HG03175 (cell line): ENCODE results near the gene FAM81B.

Source experiments
- ATAC-seq: cut with Tn5 transposase; IDR thresholded peaks from one replicate; pipeline ENCODE4 v1.9.1; 2021; ENCODE audit warnings: mild to moderate bottlenecking, moderate library complexity; ENCODE audit not compliant: unreplicated experiment

Gene FAM81B

DNA sequence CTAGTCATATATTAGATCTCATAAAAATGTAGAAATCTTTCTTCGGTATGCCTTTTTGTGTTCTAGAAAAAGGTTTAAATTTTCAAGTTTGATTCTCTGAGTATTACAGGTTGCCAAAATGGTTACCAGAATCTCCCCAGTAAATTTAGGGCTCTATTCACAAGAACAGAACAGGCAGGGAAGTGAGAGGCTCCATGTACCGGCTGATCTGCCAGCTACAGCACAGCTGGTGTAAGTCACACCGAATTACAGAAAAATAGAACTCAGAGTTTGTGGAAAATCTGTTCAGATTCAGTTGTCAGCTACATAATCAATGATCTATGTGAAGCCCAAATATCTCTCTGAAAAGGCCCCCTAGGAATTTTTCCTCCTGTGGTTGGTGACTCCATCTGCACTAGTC lies 10.5 kb downstream of the FAM81B start:
- no peak for ATAC-seq

DNA sequence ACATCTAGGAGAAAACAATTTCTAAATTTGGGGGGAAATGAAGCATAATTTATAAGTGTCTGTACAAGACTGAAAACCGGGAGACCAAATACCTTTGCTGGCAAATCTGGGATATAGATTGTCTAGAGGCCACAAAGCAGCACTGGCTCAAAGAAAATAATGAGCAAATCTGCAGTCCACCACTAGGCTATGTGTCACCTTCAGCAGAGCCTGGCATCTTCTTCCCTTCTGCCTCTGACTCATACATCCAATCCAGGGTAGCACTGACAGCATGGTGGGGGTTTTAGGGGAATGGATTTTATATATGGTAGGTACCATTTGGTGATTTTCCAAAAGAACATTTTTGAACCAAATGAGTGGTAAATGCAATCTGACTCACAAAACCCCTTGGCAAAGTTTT lies 12.8 kb downstream of the FAM81B start:
- no peak for ATAC-seq

DNA sequence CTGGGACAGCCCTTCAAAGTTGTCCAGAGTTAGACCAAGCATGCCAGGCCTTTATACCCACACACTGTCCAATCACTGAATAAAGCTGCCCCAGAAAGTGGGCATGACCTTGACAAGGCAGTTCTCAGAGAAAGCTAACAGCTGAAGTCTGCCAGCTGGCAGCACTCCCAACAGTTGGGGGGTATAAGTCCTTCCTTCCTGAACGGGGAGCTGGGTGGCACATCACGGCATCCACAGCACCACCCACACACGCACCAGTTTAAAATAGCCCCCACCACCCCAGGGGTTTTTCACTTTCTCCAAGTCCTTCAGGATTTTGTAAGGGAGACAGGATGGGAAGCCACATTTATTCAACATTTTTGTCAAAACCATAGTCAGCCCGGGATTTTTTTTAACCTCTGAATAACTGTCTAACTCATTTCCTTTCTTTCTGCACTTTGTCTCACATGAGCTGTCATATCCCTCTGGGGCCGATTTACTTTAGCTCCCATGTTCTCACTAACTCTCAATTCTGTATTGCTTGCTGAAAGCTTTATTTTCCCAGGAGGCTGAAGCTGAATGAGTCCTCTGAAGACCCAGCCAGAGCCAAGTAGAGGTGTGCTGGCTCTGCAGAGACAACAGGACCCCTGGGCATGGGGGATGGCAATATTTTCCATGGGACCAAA lies 15.4 kb downstream of the FAM81B start:
- no peak for ATAC-seq

DNA sequence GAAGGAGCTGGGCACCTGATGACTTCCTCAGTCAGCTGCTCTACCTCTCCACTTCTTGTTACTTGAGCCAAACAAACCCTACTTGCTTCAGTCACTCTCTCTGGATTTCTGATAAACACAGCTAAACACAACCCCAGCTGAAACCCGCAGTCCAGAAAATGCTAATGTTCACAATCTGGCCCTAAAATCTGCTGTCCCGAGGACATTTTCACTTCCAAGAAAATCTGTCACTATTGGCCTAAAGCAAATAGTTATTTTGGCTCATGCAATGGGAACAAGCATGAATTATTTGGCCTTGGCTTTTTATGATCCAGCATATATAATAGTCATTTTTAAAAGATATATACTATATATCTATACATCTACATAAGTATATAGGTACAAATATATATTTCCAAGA lies 19.1 kb downstream of the FAM81B start:
- ATAC-seq = no peak

DNA sequence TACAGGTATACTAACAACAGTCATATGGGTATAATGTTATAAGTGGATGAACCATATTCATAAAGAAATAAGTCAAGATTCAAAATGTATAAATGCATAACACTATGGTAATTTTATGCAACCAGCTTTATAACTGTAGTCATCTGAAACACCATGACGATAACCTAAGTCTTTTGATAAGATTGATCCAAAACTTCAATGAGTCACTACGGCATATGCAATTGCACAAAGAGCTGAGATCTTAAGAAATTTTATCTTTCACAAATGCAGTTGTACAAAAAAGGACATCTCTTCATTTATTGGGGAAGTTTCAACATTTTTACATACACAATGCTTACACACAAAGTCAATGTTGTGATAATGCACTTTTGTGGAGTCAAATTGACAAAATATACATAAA lies 20.3 kb downstream of the FAM81B start:
- no peak for ATAC-seq

DNA sequence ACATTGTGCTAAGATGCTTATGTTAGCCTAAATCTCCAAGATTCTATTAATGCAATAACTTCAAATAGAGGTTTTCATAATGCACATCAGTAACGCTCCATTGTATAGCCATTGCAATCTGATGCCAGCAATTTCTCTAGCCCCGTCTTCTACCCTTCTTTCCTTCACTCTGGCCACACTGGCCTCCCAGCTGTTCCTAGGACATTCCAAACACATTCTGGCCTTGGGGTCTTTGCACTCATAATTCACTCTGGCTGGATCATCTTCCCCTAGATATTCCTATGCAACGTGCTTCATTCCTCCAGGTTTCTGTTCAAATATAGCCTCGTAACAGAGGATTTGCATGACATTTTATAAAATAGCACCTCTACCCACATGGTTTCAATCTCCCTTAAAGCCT lies 23.3 kb downstream of the FAM81B start:
- no peak for ATAC-seq

DNA sequence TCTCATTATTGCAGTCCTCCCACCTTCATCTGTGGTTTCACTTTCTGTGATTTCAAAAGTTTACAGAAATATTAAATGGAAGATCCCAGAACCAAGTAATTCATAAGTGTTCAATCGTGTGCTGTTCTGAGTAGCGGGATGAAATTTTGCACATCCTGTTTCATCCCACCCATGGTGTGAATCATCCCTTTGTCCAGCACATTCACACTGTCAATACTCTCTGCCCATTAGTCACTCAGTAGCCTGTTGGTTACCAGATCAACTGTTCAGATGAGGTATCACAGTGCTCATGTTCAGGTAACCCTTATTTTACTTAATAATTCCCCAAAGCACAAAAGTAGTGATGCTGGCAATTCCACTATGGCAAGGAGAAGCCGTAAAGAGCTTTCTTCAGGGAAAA lies 26.8 kb downstream of the FAM81B start:
- ATAC-seq = no peak

DNA sequence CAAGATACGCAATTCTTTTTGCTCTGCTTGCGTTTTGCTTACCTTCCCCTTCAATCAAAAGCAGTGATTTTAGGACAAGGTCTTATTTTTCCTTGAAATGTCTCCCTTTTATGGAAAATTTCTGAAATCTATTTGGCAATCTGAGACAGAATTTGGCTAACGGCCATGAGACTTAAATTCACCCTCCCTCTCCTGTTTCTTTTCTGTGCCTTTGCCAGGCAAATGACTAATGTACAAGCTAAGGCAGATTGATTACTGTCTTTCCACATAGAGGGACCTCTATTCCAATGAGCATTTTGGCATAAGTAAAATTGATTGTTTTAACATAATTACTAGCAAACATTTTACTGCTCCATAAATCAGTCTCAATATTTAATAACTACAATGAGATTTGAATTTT lies 31.7 kb downstream of the FAM81B start:
- ATAC-seq = no peak

DNA sequence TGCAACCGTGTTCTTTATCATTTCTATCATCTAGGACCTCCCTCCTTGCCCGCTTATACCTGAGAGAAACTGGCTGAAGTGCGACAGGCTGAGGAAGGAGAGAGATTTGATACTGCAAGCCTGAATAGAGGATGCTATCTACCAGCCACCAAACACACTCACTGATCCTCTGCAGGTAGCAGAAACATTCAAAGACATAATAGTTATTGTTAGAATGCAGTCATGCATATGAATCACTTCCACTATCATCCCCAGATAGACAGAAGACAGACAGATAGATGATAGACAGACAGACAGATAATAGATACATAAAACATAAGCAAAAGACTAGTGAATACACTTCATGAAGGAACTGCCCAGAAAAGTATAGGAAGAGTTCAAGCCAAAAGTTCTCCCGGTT lies 32.9 kb downstream of the FAM81B start:
- ATAC-seq = peak; percentile 46

DNA sequence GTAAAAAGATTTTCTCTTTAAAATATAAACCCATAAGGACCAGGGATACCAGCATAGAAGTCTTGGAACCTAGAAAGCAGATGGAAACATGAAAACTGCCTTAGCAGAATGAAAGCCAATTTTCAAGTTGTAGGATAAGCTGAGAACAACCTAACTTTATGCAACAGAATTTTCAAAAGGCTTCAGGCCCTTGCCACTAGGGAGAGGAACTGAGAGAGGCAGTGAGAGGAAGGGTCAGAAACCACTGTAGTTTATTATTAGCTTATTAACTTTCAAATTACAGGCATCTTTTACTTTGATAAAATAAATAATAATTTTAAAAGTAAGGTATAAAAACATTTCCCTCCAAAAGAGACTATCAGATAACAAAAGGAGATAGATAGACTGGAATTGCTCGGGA lies 33.4 kb downstream of the FAM81B start:
- peak; percentile 78 for ATAC-seq

DNA sequence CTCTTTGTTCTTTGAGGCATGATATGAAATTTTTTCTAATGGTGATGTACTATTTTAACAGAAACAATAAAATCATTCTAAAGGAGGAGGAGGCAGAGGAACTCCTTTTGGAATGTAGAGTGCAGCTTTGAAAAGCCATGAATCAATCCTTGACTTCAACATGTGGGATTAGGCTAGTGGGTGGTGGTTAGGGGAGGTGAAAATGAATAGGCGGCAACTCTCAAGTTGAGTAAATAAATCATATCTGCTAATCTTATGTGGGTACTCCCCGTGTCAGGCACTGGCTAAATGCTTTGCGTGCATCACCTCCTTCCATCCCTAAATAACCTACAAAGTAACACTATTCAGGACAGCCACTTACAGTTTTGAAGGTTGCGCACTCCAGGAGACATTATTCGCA lies 35.1 kb downstream of the FAM81B start:
- ATAC-seq = no peak

DNA sequence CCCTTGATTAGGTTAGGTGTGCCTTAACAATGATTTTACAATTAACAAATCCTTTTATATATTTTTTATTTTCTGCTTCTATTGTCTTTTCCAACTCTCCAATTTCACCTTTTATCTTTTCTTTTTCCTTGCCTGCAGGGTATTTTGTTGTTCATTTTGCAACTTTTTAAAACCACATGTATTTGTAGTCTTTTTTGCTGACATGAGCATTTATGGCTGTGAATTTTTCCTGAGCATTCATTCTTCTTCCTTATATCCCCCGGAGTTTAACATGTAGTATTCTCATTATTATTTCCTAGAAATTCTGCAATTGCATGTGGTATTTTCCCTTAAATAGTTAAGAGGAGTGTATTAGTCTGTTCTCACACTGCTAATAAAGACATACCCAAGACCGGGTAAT lies 41.6 kb downstream of the FAM81B start:
- no peak for ATAC-seq

DNA sequence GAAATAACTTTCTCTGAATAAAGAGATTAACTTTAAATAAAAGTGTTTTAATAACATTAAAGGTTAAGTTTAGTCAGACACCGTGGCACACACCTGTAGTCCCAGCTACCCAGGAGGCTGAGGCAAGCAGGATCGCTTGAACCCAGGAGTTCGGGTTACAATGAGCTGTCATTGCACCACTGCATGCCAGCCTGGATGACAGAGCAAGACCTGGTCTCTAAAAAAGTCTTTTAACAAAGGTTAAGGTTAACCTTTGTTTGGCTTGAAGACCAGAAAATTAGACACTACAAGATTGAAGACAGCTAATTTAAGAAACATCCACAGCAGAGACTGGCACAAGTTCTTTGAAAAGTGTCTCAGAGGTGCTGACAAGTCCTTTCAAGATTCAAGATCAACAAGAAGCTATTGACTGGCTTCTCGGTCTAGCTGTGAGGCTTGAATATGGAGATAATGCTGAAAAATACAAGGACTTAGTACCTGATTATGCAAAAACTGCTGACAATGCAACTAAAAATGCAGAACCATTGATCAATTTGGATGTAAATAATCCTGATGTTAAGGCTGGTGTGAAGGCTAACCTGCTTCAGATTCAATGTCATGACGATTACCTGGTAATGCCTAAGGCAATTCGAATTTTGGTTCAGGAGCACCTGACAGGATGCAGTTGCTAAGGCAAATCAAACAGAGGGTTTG lies 48.8 kb downstream of the FAM81B start:
- no peak for ATAC-seq

DNA sequence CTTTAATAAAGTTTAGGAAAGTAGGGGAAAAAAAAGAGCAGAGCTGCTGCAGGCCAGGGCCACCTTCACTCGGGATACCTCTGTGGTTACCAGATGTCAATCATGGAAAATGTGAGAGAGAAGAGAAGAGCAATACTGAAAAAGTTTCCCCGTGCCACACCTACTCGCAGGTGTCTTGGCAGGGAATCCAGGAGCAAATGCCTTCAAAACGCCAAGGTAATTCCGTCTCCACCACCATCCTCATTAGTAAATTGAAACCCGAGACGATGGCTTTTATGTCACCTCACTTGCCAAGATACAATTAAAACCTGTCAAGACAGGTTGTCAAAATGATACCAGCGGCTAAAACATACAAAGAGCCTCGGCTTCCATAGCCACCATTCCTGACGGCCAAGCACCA lies 49.7 kb downstream of the FAM81B start:
- no peak for ATAC-seq

DNA sequence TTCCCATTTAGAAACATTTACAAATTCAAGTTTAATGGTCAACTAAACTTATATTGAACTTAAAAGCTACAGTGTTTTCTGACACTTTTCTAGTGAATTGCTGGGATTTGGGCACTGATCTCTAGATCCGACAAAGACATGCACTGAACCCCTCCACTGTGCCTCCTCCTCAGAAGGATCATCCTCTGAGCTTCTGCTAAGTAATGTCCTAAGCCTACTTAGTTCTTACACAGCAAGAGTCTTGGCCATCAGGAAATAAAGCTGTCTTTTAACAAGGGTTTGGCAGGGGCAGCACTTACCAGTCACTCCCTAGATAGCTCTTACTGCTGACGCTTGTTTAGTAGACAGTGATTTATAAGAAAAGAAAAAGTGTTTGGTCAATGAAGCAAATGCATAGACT lies 50.5 kb downstream of the FAM81B start:
- ATAC-seq = no peak

DNA sequence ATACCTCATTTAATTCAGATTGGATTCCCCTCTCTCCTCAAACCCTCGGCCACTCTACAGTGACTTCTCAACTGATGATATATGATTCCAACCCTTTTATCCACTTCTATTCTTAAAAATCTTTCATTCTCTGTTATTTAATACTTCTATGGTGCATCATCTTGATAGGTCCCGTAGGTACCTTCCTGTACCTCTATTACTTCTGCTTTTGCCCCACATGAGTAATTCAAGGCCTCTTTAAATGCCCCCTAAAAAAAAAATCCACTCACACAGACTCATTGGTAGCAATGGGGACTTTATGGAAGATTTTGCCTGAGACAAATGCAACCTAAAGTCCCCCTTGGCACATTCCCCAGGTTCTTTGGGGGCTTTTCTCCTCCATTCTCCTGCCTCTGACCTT lies 54.3 kb downstream of the FAM81B start:
- ATAC-seq = no peak

DNA sequence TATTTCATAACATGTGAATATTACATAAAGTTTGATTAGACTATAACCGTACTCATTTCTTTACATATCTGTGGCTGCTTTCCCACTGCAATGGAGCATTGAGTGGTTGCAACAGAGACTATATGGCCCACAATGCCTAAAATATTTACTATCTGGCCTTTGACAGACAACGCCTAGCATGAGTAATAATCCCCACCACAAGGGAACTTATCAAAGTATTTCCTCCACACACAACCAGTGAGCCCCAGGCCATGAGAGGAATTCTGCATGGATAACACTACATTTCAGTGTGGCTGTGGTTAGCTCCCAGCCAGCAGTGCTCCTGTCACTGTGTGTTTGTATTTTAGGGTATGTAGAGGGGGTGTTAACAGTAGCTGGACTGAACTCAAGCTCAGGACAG lies 54.8 kb downstream of the FAM81B start:
- no peak for ATAC-seq

DNA sequence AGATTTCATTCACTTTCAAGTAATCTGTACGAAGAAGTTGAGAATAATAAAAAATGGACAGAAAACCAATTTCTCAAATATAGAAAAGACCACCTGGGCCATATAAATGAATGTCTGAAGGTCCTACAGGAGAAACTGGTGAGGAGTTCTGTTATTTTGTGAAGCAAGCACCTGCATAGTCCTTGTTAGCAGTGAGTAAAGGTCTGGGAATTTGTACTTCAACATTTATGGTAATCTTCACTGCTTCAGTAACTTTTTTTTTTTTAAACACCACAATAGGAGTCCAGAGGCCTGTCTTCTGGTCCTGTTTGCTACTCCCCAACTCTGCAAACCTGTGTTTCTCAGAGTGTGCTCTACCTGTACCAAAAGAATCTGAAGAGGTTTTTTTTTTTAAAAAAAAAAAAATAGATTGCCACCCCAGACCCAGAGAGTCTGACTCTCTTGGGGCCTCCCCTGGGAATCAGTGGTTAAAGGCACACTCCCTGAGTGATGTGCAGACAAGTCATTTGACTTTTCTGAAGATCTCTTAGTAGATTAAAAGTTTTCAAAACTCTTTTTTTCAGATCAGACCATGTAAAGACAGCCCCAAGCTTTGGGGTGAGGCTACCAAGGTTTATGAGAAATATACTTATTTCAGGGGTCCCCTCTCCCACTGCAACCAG lies 55.5 kb downstream of the FAM81B start:
- no peak for ATAC-seq

DNA sequence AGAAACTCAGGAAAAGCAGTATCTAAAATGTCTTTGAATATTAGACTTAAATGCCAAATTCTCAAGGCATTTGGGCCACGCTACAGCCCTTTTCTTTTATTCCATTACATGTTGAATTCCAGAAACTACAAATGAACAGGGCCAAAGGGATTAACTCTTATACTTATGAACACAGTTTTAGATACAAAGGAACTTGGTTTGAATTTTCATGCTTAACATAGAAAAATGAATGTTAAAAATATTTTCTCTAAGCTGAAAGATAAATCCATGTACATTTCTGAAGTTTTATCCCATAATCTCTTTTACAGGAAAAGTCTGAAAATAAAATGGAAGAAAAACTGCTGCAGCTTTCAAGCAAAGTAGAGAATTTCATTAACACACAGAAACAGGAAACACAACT lies 56.8 kb downstream of the FAM81B start:
- no peak for ATAC-seq

DNA sequence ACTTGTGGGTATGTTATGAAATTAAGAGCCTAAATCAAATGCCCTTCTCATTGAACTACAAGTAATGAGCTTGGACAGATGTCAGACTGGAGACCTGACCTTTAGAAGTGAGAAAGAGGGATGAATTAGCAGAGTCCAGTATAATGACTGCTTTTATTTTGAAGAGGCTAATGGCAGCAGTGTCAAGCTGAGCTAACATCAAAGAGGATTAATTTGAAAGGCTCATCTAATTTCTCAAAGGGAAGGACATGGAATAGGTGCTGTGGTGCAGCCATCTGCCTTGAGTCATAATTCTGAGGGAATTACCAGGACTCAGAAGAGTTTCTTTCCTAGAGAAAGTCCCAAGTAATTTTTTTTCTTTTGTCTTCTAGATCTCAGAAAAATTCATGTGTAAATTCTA lies 57.6 kb downstream of the FAM81B start:
- no peak for ATAC-seq

DNA sequence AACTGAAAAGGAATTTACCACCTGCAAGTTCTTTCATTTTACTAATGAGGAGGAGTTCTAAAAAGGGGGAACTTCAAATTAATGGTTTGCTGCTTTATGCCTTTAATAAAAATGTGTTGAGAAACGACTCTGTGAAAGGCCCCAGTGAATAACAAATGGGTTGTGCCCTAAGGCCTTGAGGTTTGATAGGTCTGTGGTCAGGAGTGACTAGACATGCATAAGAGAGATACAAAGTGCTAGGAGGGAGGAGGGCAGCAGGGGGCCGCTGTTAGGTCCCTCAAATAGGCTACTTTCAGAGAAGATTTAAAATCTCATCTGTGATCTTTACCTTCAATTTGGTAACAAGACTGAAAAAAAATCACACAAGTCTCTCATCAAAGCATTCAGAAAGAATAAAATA lies 58.3 kb downstream of the FAM81B start:
- ATAC-seq = no peak

DNA sequence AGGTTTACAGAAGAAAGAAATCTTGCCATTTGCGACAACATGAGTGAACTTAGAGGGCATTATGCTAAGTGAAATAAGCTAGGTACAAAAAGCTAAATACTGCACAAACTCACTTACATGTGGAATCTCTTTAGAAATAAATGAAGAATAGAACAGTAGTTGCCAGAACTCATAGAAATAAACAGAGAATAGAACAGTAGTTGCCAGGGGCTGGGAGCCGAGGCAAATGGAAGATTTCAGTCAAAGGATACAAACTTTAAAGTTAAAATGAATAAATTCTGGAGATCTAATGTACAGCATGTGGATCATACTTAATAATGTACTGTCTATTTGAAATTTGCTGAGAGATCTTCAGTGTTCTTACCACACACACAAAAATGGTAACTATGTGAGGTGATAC lies 63.4 kb downstream of the FAM81B start:
- ATAC-seq = no peak
